Stimulated activated CD8-positive, alpha-beta memory T cell treated with anti-CD3 and anti-CD28 coated beads, Interleukin-7, amount 100 ng/mL, for 24 hours (primary cell): Measurements from ENCODE around the gene DYSF.
"Not testable (repeated sequence)": the region's sequence is repeated elsewhere in the genome, so short reads cannot be mapped to it uniquely, and the experiment has no call there.

Experiments
- DNase-seq: peaks from one replicate; pipeline ENCODE4 v3.0.0-alpha.2; 2020; ENCODE audit warnings: low read depth

The DYSF gene

DNA sequence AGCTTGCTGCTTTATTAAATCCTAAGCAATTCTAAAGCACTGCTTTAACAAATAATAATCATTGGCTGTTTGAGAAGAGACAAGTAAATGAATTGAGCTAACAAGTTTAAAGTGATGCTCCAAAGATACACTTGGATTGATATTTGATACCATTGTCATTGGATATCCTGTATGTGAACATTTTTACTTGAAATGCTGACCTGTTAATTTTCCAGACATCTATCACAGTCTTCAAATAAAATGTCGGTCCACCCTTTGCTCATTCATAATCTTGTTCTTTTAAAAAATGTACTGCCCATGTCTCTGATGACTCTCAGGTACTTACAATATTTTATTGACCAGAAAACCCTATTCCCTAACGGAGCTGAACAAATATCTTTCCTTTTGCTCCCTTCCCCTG, 202.1 kb downstream of the DYSF start:
- DNase-seq: no peak

DNA sequence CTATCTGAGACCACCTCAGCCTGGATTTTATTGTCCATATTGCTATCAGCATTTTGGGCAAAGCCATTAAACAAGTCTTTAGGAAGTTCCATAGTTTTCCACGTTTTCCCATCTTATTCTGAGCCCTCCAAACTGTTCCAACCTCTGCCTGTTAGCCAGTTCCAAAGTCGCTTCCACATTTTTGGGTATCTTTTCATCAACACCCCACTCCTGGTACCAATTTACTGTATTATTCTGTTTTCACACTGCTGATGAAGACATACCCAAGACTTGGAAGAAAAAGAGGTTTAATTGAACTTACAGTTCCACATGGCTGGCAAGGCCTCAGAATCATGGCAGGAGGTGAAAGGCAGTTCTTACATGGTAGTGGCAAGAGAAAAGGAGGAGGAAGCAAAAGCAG, 204.9 kb downstream of the DYSF start:
- not testable (repeated sequence) for DNase-seq

DNA sequence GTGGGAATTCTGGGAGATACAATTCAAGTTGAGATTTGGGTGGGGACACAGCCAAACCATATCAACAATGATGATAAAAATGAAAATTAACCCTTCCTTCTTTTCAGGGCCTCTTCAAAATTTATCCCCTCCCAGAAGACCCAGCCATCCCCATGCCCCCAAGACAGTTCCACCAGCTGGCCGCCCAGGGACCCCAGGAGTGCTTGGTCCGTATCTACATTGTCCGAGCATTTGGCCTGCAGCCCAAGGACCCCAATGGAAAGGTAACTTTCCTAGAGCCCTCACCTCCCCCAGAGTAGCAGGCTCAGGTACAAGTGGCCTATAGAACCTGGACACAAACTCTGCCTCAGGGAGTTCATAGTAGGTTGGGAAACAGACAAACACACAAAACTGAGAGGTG, 205.4 kb downstream of the DYSF start:
- DNase-seq: no peak

DNA sequence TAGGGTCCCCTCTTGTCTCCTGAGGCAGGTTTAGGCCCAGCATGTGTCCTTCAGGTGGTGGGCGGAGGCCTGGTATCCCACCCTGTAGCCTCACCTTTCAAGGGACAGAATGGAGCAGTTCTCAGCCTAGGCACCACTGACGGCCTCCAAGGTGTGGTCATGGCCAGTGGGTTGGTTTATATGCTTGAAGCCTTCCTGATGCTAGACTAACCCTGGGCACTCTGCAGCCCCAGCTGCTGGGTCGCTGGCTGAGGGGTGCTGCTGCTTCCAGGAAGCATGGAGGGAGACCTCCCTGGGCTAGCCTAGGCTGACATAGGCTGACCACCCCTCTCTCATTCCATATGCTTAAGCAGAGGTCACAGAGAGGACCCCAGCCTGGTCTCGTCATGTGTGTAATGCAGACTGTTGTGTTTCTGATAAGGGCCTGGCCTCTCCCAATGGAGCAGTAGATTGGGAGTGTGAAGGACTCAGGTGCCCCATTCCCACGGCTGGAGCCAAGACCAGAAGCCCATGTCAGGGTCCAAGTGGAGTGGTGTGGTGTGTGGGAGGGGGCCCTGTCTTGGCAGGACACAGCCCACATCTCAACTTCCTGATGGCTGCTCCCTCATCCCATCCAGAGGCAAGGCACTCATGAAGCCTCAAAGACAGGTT, 206.6 kb downstream of the DYSF start:
- DNase-seq: no peak

- DNase-seq: no peak
Observed at GRCh38 chr2:71661782-71662181, 208.4 kb downstream of the DYSF start.

DNA sequence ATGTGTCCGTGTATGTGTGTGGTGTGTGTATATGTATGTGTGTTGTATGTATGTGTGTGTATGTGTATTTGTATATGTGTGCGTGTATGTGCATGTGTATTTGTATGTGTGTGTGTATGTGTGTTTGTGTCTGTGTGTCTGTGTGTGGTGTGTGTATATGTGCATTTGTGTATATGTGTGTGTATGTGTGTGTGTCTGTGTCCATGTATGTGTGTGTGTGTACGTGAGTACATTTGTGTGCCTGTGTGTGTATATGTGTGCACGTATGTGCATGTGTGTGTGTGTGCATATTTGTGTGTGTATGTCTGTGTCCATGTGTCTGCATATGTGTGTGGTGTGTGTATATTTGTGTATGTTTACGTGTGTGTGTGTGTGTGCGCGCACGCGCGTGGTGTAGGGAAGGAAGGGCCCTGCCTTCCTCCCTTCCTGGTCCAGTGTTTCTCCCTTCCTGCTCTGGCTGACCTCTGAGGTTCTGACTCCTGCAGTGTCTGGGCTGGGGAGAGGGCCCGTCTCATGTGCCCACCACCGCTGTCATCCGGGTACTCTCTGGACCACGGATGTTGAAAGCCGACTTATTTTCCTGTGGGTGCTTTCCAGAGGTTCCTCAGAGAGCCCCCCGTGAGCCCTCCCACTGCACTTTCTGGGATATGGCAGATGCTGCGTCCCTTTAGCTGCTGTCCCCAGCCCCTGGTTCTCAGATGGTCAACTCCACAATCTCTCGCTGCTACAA, 209.5 kb downstream of the DYSF start:
- DNase-seq: no peak

GRCh38 chr2:71664161-71664560, 210.8 kb downstream of the DYSF start:
- no peak for DNase-seq

GRCh38 chr2:71665168-71666093, 212.1 kb downstream of the DYSF start:
- no peak for DNase-seq

DNA sequence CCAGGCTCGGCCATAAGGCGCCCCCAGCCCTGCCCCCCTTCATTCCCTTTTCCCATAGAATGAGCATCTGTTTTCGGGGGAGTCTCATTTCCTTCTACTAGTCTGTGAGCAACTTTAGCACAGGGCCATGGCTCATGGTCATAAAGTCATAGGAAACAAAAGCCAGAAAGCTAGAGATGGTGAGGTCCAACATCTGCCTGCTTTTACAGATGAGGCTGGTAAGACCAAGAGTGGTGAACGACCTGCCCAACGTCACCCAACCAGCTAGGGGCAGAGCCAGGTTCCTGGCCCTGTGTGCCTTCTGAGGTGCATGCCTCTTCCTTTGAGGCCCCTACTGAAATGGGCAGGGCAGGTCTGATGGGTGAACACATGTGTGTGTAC, 212.7 kb downstream of the DYSF start:
- no peak for DNase-seq

DNA sequence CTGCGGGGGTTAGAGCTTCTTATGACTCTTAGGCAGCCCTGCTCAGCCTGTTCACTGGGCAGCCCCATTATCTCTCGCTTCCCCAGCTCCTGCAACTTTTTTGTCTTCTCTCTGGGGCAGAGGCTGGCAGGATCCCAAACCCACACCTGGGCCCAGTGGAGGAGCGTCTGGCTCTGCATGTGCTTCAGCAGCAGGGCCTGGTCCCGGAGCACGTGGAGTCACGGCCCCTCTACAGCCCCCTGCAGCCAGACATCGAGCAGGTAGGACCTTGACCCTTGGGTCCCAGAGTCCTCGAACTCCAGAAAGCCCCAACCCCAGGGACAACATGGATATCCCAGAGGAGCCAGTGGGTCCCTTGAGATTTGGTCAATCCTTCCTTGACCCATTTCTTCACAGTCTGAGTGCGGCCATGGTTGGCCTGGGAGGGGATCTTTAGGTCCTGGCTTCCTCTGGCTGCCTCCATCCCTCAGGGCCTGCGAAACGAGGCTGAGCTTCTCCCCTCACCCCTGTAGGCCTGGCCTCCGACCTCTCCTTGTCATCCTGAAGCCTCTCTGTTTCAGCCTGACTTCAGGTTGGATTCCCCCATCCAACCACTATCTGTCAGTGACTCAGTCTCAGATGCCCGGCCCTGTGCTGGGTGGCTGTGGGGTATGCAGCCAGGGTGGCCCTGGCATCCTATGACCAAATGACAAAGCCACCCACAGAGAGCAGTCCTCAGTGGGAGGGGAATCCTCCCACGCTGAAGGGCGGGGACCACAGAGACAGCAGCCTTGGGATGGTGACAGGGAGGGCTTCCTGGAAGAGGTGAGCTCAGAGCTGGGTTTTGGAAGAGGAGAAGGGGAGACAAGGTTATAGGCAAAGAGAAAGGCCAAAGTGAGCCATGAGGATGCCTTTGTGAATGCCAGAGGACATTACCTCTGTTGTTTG, 214.2 kb downstream of the DYSF start:
- DNase-seq: no peak

DNA sequence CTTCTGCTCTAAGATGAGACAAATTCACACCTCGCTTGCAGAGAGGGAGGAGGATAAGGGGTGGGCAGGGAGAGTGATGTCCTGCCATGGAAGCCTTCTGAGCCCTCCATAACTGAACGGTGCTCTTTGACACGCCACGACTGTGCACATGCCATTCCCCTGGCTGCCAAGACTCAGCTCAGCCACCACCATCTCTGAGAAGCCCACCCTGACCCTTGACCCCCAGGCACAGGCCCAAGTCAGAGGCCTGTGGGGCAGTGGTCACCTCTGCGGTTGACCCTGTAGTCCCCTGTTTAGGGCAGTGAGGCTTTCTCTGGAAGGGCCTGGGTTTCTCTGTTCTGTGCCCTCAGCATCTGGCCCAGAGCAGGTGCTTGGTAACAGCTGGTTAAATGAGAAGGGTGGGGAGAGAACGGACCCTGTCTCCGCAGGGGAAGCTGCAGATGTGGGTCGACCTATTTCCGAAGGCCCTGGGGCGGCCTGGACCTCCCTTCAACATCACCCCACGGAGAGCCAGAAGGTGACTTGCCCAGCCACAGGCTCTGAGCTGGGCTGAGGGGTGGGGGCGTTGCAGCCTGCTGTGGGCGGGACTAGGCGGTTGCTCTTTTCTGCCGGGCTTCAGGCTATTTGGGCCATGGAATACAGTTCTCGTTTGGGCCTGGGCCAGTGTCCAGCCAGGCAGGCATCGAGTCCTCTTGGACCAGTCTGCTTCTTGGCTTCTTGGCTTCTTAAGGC, 215.1 kb downstream of the DYSF start:
- DNase-seq: no peak

- DNase-seq: no peak
Observed at GRCh38 chr2:71669058-71669456, 215.7 kb downstream of the DYSF start.

DNA sequence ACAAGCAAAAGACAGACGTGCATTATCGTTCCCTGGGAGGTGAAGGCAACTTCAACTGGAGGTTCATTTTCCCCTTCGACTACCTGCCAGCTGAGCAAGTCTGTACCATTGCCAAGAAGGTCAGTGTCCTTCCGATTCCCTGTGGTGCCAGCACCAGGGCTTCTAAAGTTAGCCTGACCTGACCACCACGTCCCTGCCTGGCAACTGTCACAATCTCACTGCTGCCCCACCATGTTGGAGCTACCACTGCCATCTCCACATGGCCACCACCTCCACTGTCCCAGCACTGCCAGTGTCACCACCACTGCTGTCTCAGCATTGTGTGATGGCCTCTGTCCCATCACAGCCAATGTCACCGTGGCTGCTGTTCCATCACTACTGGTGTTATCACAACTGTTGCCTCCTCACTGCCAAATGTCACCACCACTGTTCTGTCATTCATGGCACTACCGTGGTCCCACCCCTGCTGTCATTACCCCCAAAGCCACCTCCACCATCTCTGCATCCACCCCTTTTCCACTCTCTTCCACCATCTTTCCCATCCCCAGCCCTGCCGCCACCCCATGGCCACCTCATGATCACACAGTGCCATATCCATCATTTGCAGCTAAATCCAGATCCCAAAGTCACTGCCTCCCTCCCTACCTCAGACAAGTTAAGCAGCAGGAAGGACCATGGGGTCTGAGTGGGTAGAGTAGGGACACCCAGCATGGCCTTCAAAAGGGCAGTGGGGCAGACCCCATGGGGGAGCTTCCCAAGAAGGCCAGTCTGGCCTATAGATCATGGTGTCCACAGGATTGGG, 216.5 kb downstream of the DYSF start:
- no peak for DNase-seq

DNA sequence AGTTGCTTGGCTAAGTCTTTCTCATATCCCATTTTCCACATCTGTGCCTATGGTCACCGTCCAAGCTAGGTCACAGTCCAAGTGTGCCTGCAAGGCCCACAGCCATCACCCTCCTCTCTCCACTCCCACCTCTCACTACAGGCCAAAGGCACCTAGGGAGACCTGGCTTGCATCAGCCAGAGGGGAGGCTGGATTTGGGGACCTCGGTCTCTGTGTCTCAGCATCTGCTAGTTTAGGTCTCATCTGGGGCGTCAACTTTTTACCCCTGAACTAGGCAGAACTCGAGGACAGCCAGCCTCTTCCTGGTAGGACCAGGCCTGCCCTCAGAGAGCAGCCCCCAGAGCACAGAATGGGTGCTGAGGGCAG, 217.1 kb downstream of the DYSF start:
- no peak for DNase-seq

DNA sequence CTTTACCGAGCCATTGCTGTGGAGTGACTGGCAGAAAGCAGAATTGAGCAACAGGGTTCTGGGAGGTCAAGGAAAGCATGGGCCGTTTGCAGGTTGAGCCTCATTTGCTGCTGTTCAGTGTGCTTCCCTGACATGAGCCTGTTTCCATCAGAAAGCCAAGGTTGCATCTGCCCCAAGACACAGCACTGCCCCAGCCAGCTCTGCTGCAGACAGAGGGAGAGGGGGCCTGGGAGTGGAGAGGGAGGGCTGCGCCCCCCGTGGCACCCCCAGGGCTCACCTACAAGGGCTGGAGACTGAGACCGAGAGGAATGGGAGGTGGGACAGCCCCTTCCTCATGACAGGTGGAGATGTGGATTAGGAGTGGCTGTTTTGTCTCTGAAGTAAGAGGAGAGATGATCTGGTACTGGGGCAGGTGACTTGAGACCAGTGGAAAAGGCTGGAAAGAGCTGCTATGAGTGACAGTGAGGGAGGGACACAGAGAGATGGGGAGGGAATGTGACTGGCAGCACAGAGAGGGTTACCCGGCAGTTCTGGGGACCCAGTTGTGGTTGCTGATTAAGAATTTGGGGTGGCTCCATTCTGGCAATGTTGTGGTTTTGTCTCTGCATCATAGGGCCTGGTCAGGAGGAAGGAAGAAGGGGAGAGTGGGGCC, 218.0 kb downstream of the DYSF start:
- no peak for DNase-seq

- DNase-seq: no peak
Observed at GRCh38 chr2:71671895-71672825, 218.8 kb downstream of the DYSF start.

DNA sequence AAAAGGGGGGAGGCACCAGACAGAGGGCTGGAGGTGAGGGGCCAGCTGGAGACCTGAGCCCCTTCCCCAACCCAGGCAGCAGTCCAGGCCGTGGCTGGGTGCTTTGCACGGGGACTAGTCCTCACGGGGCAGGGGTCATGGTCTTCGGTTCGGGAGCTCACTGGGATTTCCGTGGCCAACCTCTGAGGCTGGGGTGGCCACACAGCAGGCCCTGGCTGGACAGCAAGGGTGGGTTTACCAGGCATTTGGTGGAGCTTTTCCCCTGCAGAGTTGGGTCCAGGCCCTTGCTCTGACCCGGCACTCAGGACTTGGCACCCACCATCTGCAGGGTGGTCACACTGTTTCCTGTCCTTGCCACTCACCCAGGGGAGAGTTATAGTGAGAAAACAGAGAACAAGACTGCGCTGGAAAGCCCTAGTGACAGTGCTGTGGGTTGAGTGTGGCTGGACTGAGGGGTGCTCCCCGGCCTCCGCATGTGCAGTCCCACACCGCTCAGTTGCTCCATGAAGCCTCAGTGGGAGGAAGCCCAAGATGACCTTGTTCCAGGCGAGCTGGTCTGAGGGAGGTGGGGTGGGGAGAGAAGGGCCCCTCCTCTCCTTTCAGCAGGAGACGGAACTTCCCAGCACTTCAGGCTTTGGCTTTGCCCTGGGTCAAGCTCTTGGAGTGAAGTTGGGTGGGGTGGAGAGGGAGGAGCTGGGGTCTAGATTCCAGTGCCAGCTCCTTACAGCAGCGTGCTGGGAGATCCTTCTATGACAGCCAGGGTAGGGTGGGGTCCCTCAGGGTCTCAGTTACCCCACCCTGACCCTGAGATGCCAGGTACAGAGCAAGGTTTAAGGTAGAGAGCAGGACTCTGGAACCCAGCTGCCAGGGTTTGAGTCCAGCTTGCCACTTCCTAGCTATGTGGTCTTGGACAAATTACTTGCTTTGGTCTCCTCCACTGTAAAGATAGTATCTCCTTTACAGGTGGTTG, 219.8 kb downstream of the DYSF start:
- no peak for DNase-seq
